HEK293T (cell line): ENCODE data around the gene NSD1.

Experiments
- CTCF ChIA-PET: fragments of 350-600 bp; formaldehyde crosslinking; extraction: SDS; loops from one replicate; lab custom pipeline; 2021; ENCODE audit warnings: antibody characterized with exemption, inconsistent platforms; lab: Yijun Ruan, JAX
- POLR2A ChIA-PET: fragments of 350-600 bp; formaldehyde crosslinking; extraction: SDS; loops from one replicate; lab custom pipeline; 2020; ENCODE audit warnings: antibody characterized with exemption, inconsistent platforms; lab: Yijun Ruan, JAX
- DNase-seq: peaks from one replicate; pipeline ENCODE4 v3.0.0; 2012; ENCODE audit warnings: mixed read lengths; ENCODE audit errors: extremely low spot score
- ARNT ChIP-seq: fragments of 450-650 bp; IDR thresholded peaks from 2 replicates; pipeline ENCODE4 v1.6.1; 2017; ENCODE audit warnings: mild to moderate bottlenecking
- BHLHE40 ChIP-seq: fragments of 450-650 bp; IDR thresholded peaks from 2 replicates; pipeline ENCODE4 v1.6.1; 2016; ENCODE audit warnings: mild to moderate bottlenecking, moderate library complexity, borderline replicate concordance
- CTBP1 ChIP-seq: fragments of 450-650 bp; IDR thresholded peaks from 2 replicates; pipeline ENCODE4 v1.6.1; 2016; ENCODE audit warnings: borderline replicate concordance
- ELF4 ChIP-seq: fragments of 450-650 bp; IDR thresholded peaks from 2 replicates; pipeline ENCODE4 v1.6.1; 2017; ENCODE audit warnings: antibody characterized with exemption
- FOXA1 ChIP-seq: fragments of 450-650 bp; IDR thresholded peaks from 2 replicates; pipeline ENCODE4 v1.6.1; 2016; ENCODE audit warnings: mild to moderate bottlenecking
- FOXK2 ChIP-seq: fragments of 450-650 bp; IDR thresholded peaks from 2 replicates; pipeline ENCODE4 v1.6.1; 2016; ENCODE audit warnings: mild to moderate bottlenecking
- FOXM1 ChIP-seq: fragments of 450-650 bp; IDR thresholded peaks from 2 replicates; pipeline ENCODE4 v1.6.1; 2017; ENCODE audit warnings: mild to moderate bottlenecking, borderline replicate concordance
- HDGF ChIP-seq: fragments of 450-650 bp; IDR thresholded peaks from 2 replicates; pipeline ENCODE4 v1.6.1; 2017; ENCODE audit warnings: antibody characterized with exemption, borderline replicate concordance
- L3MBTL2 ChIP-seq: fragments of 450-650 bp; conservative IDR thresholded peaks from 2 replicates; pipeline ENCODE4 v1.6.1; 2016; ENCODE audit warnings: mild to moderate bottlenecking
- LEF1 ChIP-seq: fragments of 450-650 bp; IDR thresholded peaks from 2 replicates; pipeline ENCODE4 v1.6.1; 2017; ENCODE audit warnings: mild to moderate bottlenecking, borderline replicate concordance
- NFRKB ChIP-seq: fragments of 450-650 bp; IDR thresholded peaks from 2 replicates; pipeline ENCODE4 v1.6.1; 2016; ENCODE audit warnings: mild to moderate bottlenecking, moderate library complexity
- SP1 ChIP-seq: fragments of 450-650 bp; IDR thresholded peaks from 2 replicates; pipeline ENCODE4 v1.6.1; 2017
- SUZ12 ChIP-seq: fragments of 450-650 bp; IDR thresholded peaks from 2 replicates; pipeline ENCODE4 v1.6.1; 2016; ENCODE audit warnings: mild to moderate bottlenecking
- TARDBP ChIP-seq: fragments of 450-650 bp; IDR thresholded peaks from 2 replicates; pipeline ENCODE4 v1.6.1; 2016
- ZNF384 ChIP-seq: fragments of 450-650 bp; IDR thresholded peaks from 2 replicates; pipeline ENCODE4 v1.6.1; 2016
- TF ChIP-seq, protein P1 (sequence below): fragments of 450-650 bp; IDR thresholded peaks from 2 replicates; pipeline ENCODE4 v1.6.1; 2016

NSD1 gene

DNA sequence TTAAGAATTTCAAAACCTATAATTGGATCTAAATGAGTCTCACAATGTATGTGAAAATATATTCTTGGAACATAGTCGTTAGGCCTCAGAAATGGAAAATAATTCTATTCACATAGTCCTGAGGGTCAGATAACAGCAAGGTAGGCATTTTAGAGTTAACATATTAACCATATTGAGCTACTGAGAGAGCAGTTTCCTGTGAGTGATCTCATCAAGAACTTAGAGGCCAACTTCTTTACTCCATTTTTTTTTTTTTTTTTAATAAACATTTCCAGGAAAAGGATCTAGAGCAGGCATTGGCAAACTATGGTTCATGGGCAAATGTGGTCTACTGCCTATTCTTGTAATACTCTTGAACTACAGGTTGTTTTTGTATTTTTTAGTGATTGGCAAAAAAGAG is 143.3 kb downstream of the NSD1 start:
- no peak for DNase-seq
- ChIA-PET CTCF (no interaction called here), POLR2A (interaction anchor here (0.9 kb wide), 1 partner anchor 41 kb away, joined by 3 read pairs; no protein-coding TSS in a partner anchor)
- TF ChIP-seq LEF1 (no peak), HDGF (no peak), FOXK2 (no peak), SP1 (no peak), CTBP1 (no peak), TARDBP (no peak), ARNT (no peak), ZNF384 (no peak), NFRKB (no peak), BHLHE40 (no peak), FOXA1 (no peak), ELF4 (no peak), SUZ12 (no peak)

DNA sequence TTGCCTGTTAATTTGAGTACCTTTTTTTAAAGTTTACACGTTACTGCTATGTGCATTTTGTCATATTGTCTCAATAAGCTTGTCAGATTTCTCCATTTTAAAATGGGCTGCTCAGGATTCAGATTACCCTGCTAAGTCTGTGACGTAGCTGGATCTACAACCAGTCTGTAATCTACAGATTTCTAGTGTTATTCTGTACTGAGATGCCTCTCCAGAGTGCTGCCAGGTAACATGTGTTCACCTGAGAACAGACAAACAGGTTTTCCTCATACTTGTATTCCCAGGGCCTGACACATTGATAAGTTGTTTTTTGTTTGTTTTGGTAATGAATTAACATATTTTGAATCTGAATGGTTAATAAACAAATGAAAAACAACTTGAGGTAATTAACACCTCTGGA is 154.6 kb downstream of the NSD1 start:
- ChIA-PET CTCF (no interaction called here), POLR2A (no interaction called here)
- no peak for TF ChIP-seq FOXM1
- no peak for TF ChIP-seq SUZ12
- TF ChIP-seq NFRKB: no peak
- no peak for DNase-seq

DNA sequence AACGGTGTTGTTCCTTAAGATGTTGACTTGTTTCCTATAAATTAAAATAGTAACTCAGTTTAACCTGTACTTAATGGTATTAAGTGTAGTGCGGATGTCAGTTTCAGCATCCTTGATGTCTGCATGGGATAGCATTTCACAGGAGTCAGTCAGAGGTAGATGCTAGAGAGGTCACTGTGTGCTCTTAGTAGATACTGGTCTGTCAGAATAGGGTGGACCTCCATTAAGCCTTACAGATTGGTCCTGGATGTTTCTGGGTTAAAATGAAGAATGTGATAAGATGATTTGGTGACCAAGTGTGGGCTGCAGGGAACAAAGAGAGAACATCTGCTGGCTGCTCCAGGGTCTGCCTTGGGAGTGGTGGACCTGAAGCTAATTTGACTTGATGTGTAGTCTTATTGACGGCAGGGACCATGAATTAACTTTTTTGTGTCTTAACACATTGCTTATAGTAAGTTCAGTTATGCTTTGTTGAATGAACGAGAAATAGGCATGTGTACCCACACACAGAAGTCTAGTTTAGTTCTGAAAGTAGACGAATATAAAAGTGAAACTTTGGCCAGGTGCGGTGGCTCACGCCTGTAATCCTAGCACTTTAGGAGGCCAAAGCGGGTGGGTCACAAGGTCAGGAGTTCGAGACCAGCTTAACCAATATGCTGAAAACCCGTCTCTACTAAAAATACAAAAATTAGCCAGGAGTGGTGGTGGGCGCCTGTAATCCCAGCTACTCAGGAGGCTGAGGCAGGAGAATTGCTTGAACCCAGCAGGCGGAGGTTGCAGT is 157.4 kb downstream of the NSD1 start:
- TF ChIP-seq SP1 (no peak), LEF1 (no peak), L3MBTL2 (no peak), ZNF384 (no peak), ELF4 (no peak), HDGF (no peak), NFRKB (no peak), FOXK2 (no peak), BHLHE40 (no peak), ARNT (no peak), SUZ12 (no peak), CTBP1 (no peak), FOXA1 (no peak), FOXM1 (no peak), TARDBP (no peak)
- TF ChIP-seq, protein P1, sequence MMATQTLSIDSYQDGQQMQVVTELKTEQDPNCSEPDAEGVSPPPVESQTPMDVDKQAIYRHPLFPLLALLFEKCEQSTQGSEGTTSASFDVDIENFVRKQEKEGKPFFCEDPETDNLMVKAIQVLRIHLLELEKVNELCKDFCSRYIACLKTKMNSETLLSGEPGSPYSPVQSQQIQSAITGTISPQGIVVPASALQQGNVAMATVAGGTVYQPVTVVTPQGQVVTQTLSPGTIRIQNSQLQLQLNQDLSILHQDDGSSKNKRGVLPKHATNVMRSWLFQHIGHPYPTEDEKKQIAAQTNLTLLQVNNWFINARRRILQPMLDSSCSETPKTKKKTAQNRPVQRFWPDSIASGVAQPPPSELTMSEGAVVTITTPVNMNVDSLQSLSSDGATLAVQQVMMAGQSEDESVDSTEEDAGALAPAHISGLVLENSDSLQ: no peak
- POLR2A ChIA-PET: no interaction called here
- DNase-seq: no peak
- CTCF ChIA-PET: no interaction called here

DNA sequence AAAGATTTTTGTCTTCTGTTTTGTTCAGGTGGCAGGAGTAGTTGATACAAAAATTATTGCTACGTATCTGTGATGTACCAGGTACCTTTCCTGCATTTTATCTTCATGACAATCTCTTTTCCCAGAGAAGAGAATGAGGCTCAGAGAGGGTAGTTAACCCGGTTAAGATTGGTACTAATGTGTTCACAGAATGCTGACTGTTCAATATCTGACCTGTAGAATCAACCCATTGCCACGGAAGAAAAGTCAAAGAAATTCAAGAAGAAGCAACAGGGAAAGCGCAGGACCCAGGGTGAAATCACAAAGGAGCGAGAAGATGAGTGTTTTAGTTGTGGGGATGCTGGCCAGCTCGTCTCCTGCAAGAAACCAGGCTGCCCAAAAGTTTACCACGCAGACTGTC is 158.2 kb downstream of the NSD1 start:
- CTCF ChIA-PET: no interaction called here
- TF ChIP-seq TARDBP: no peak
- TF ChIP-seq NFRKB: no peak
- no peak for TF ChIP-seq FOXA1
- TF ChIP-seq BHLHE40: no peak
- TF ChIP-seq FOXM1: no peak
- TF ChIP-seq, protein P1: no peak
- no peak for TF ChIP-seq CTBP1
- TF ChIP-seq ELF4: no peak
- TF ChIP-seq L3MBTL2: no peak
- TF ChIP-seq LEF1: no peak
- no peak for TF ChIP-seq FOXK2
- TF ChIP-seq SUZ12: no peak
- no peak for TF ChIP-seq ZNF384
- DNase-seq: no peak
- POLR2A ChIA-PET: no interaction called here

DNA sequence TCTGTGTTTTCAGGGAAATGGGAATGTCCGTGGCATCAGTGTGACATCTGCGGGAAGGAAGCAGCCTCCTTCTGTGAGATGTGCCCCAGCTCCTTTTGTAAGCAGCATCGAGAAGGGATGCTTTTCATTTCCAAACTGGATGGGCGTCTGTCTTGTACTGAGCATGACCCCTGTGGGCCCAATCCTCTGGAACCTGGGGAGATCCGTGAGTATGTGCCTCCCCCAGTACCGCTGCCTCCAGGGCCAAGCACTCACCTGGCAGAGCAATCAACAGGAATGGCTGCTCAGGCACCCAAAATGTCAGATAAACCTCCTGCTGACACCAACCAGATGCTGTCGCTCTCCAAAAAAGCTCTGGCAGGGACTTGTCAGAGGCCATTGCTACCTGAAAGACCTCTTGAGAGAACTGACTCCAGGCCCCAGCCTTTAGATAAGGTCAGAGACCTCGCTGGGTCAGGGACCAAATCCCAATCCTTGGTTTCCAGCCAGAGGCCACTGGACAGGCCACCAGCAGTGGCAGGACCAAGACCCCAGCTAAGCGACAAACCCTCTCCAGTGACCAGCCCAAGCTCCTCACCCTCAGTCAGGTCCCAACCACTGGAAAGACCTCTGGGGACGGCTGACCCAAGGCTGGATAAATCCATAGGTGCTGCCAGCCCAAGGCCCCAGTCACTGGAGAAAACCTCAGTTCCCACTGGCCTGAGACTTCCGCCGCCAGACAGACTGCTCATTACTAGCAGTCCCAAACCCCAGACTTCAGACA is 160.4 kb downstream of the NSD1 start:
- DNase-seq: no peak
- ChIA-PET CTCF (interaction anchor here (1.1 kb wide), 1 partner anchor 184 kb away, joined by 4 read pairs; no protein-coding TSS in a partner anchor), POLR2A (interaction anchor here (1.3 kb wide), 1 partner anchor 10 kb away, joined by 3 read pairs; the partner anchor contains the start of genes PRELID1 and RAB24)
- TF ChIP-seq SUZ12 (no peak), SP1 (no peak), TARDBP (no peak), L3MBTL2 (no peak), NFRKB (no peak), HDGF (no peak), FOXM1 (no peak), FOXA1 (no peak), BHLHE40 (no peak)
- TF ChIP-seq, protein P1: no peak

DNA sequence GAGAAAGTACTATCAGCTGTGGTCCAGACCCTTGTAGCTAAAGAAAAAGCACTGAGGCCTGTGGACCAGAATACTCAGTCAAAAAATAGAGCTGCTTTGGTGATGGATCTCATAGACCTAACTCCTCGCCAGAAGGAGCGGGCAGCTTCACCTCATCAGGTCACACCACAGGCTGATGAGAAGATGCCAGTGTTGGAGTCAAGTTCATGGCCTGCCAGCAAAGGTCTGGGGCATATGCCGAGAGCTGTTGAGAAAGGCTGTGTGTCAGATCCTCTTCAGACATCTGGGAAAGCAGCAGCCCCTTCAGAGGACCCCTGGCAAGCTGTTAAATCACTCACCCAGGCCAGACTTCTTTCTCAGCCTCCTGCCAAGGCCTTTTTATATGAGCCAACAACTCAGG is 161.1 kb downstream of the NSD1 start:
- DNase-seq: no peak
- TF ChIP-seq L3MBTL2: no peak
- TF ChIP-seq FOXM1: no peak
- no peak for TF ChIP-seq LEF1
- no peak for TF ChIP-seq FOXA1
- TF ChIP-seq SUZ12: no peak
- no peak for TF ChIP-seq ARNT
- TF ChIP-seq ELF4: no peak
- TF ChIP-seq, protein P1: no peak
- TF ChIP-seq HDGF: no peak
- TF ChIP-seq BHLHE40: no peak
- no peak for TF ChIP-seq NFRKB
- TF ChIP-seq SP1: no peak
- TF ChIP-seq ZNF384: no peak
- TF ChIP-seq FOXK2: no peak
- CTCF ChIA-PET: no interaction called here
- POLR2A ChIA-PET: no interaction called here
